Liver (tissue), 9 donors: ENCODE measurements around the gene TNXB. TPM values are rescaled to one million over a fixed set of nuclear protein-coding genes. Genes with fewer than 3 reads are reported as not detected.
"Not testable (repeated sequence)": the region's sequence is repeated elsewhere in the genome, so short reads cannot be mapped to it uniquely, and the experiment has no call there.

Experiments
- DNase-seq: peaks from one replicate; pipeline ENCODE4 v3.0.0-alpha.2; 2017; ENCODE audit warnings: low spot score
- H3K27ac ChIP-seq, 2 donors: one replicate each; pipeline ENCODE4 v1.7.0; 2013; ENCODE audit warnings: inconsistent platforms in 2 of 2, low read length in 2 of 2, control low read depth in 1 of 2, low read depth in 1 of 2, mild to moderate bottlenecking in 1 of 2
- H3K27me3 ChIP-seq, 4 donors: one replicate each; pipeline versions ENCODE4 v1.6.1 to v1.7.0; 2013; ENCODE audit warnings: low read length in 3 of 4, inconsistent platforms in 1 of 4, mild to moderate bottlenecking in 1 of 4, moderate library complexity in 1 of 4; ENCODE audit not compliant: control insufficient read depth in 4 of 4, insufficient read depth in 4 of 4
- H3K36me3 ChIP-seq, 4 donors: one replicate each; pipeline versions ENCODE4 v1.6.1 to v1.7.0; 2013; ENCODE audit warnings: low read length in 3 of 4, mild to moderate bottlenecking in 3 of 4, low read depth in 1 of 4, moderate library complexity in 1 of 4; ENCODE audit not compliant: control insufficient read depth in 4 of 4, insufficient read depth in 3 of 4
- H3K4me1 ChIP-seq, 4 donors: one replicate each; pipeline versions ENCODE4 v1.6.1 to v1.7.0; 2013; ENCODE audit warnings: low read length in 3 of 4, mild to moderate bottlenecking in 3 of 4, moderate library complexity in 1 of 4; ENCODE audit not compliant: control insufficient read depth in 4 of 4, insufficient read depth in 4 of 4
- H3K4me3 ChIP-seq, 3 donors: one replicate each; pipeline versions ENCODE4 v1.6.1 to v1.7.0; 2013; ENCODE audit warnings: low read length in 3 of 3, control low read depth in 1 of 3, low read depth in 1 of 3, mild to moderate bottlenecking in 1 of 3
- H3K9ac ChIP-seq, 2 donors: one replicate each; pipeline ENCODE4 v1.7.0; 2013; ENCODE audit warnings: low read length in 2 of 2, mild to moderate bottlenecking in 2 of 2, moderate library complexity in 2 of 2, control low read depth in 1 of 2, low read depth in 1 of 2
- H3K9me3 ChIP-seq, 4 donors: one replicate each; pipeline versions ENCODE4 v1.6.1 to v1.7.0; 2013; ENCODE audit warnings: low read length in 3 of 4; ENCODE audit not compliant: control insufficient read depth in 4 of 4
- HNF4A ChIP-seq, 2 donors: conservative IDR thresholded peaks; 2 replicates each; pipeline ENCODE4 v1.6.1; 2016; ENCODE audit warnings: antibody characterized with exemption in 2 of 2, mild to moderate bottlenecking in 2 of 2
- HNF4G ChIP-seq: IDR thresholded peaks from 2 replicates; pipeline ENCODE4 v1.6.1; 2016; ENCODE audit warnings: antibody characterized with exemption
- RXRA ChIP-seq, 2 donors: IDR thresholded peaks; 2 replicates each; pipeline ENCODE4 v1.6.1; 2017 to 2018; ENCODE audit warnings: antibody characterized with exemption in 2 of 2, mild to moderate bottlenecking in 1 of 2
- SP1 ChIP-seq: IDR thresholded peaks from 2 replicates; pipeline ENCODE4 v1.6.1; 2018; ENCODE audit warnings: antibody characterized with exemption, mild to moderate bottlenecking
- WGBS: extraction: QIAGEN DNeasy Blood & Tissue Kit; methylation state at CpG from one replicate; pipeline ENCODE4 v1.1.7; 2013; 5-methylcytosine and 5-hydroxymethylcytosine counted together
- polyA plus RNA-seq, 2 donors: library from polyadenylated mRNA; stranded (reverse) in 1 of 2; unstranded in 1 of 2; fragments of 200-250 nt in 1 of 2; fragments of >200 nt in 1 of 2; fragmentation: Nextera tagmentation in 1 of 2; extraction: Ambion mirVana in 1 of 2; gene quantifications; one replicate each; pipeline versions ENCODE4 v1.2.1 to v1.2.3, GENCODE V29; 2013 to 2015
- total RNA-seq, 2 donors: library from RNA; depleted of rRNA; stranded (reverse); fragments of >200 nt; gene quantifications; one replicate each; pipeline ENCODE4 v1.2.3, GENCODE V29; 2014
- donor health status: healthy.
- donor health status: healthy.
- donor health status: healthy.
- donor health status: healthy.
- donor health status: healthy.

TNXB gene
- total and polyA plus RNA-seq, 4 donors = 3.0 to 17.1 (median 5.6) TPM

DNA sequence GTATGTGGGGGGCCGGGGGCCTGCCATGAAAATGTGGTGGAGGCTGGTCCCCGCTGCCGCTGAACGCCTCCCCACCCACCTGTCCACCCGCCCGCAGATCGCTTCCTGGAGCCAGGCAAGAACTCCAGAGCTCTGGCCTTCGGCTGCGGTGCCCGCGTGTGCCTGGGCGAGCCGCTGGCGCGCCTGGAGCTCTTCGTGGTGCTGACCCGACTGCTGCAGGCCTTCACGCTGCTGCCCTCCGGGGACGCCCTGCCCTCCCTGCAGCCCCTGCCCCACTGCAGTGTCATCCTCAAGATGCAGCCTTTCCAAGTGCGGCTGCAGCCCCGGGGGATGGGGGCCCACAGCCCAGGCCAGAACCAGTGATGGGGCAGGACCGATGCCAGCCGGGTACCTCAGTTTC lies 101.1 kb downstream of the TNXB start:
- H3K4me3 ChIP-seq, H3K9me3 ChIP-seq, H3K9ac ChIP-seq, H3K4me1 ChIP-seq, H3K27me3 ChIP-seq, H3K36me3 ChIP-seq, DNase-seq, H3K27ac ChIP-seq: not testable (repeated sequence)
- 100% methylated on average over 2 of the region's 24 CpGs for WGBS

GRCh38 chr6:32007086-32007485 lies 102.1 kb downstream of the TNXB start:
- not testable (repeated sequence) for H3K4me1 ChIP-seq, H3K9ac ChIP-seq, H3K9me3 ChIP-seq, H3K27me3 ChIP-seq, H3K4me3 ChIP-seq, H3K36me3 ChIP-seq, DNase-seq, H3K27ac ChIP-seq
- WGBS = 95% methylated on average over 12 of the region's 12 CpGs

DNA sequence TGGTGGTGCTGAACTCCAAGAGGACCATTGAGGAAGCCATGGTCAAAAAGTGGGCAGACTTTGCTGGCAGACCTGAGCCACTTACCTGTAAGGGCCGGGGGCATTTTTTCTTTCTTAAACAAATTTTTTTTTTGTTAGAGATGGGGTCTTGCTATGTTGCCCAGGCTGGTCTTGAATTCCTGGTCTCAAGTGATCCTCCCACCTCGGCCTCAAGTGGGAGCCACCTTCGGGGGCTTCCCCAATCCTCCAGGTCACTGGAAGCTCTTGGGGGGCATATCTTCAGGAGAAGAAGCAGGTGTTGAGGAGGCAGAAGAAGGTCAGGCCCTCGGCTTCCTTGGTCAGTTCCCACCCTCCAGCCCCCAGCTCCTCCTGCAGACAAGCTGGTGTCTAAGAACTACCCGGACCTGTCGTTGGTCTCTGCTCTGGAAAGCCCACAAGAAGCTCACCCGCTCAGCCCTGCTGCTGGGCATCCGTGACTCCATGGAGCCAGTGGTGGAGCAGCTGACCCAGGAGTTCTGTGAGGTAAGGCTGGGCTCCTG lies 103.1 kb downstream of the TNXB start:
- H3K9me3 ChIP-seq, H3K4me3 ChIP-seq, H3K27me3 ChIP-seq, H3K9ac ChIP-seq, H3K4me1 ChIP-seq, DNase-seq, H3K36me3 ChIP-seq: not testable (repeated sequence)
- H3K27ac ChIP-seq = peak overlapping the region in 1 of 2 donors; percentile 12
- WGBS = 68% methylated on average over 8 of the region's 8 CpGs

DNA sequence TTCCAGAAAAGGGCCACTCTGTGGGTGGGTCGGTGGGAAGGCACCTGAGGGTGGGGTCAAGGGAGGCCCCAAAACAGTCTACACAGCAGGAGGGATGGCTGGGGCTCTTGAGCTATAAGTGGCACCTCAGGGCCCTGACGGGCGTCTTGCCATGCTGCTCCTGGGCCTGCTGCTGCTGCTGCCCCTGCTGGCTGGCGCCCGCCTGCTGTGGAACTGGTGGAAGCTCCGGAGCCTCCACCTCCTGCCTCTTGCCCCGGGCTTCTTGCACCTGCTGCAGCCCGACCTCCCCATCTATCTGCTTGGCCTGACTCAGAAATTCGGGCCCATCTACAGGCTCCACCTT lies 103.6 kb downstream of the TNXB start:
- 69% methylated on average over 8 of the region's 9 CpGs for WGBS
- not testable (repeated sequence) for H3K9ac ChIP-seq, H3K36me3 ChIP-seq, H3K27me3 ChIP-seq, H3K27ac ChIP-seq, H3K4me1 ChIP-seq, H3K9me3 ChIP-seq, H3K4me3 ChIP-seq, DNase-seq

GRCh38 chr6:32004864-32005537 lies 104.1 kb downstream of the TNXB start:
- WGBS = 37% methylated on average over 9 of the region's 13 CpGs
- not testable (repeated sequence) for H3K9me3 ChIP-seq, H3K27me3 ChIP-seq, H3K4me1 ChIP-seq, DNase-seq, H3K36me3 ChIP-seq, H3K9ac ChIP-seq, H3K4me3 ChIP-seq
- peak overlapping the region; percentile 18 to 20 for H3K27ac ChIP-seq

GRCh38 chr6:32004393-32004792 lies 104.7 kb downstream of the TNXB start:
- DNase-seq, H3K4me1 ChIP-seq, H3K9me3 ChIP-seq, H3K4me3 ChIP-seq, H3K27me3 ChIP-seq, H3K36me3 ChIP-seq, H3K9ac ChIP-seq: not testable (repeated sequence)
- TF ChIP-seq RXRA (IDR thresholded peaks at IDR 0.05) (peak; percentile 14 to 24), HNF4G (peak; percentile 71), HNF4A (conservative IDR thresholded peaks at IDR 0.05) (peak; percentile 67 to 79), SP1 (peak; percentile 42)
- H3K27ac ChIP-seq = peak overlapping the region; percentile 18 to 20
- 79% methylated on average over 4 of the region's 4 CpGs for WGBS

GRCh38 chr6:32003301-32003700 lies 105.8 kb downstream of the TNXB start:
- not testable (repeated sequence) for H3K4me1 ChIP-seq, H3K36me3 ChIP-seq, H3K9ac ChIP-seq, H3K27me3 ChIP-seq, DNase-seq, H3K27ac ChIP-seq, H3K4me3 ChIP-seq, H3K9me3 ChIP-seq
- no CpG with 5 or more reads among the region's 7 CpGs for WGBS

GRCh38 chr6:32002546-32003268 lies 106.4 kb downstream of the TNXB start:
- H3K36me3 ChIP-seq, H3K27me3 ChIP-seq, H3K27ac ChIP-seq, DNase-seq, H3K9me3 ChIP-seq, H3K4me3 ChIP-seq, H3K9ac ChIP-seq, H3K4me1 ChIP-seq: not testable (repeated sequence)
- no CpG with 5 or more reads among the region's 15 CpGs for WGBS
